Measurements from ENCODE around the gene PHF13.

Gene PHF13

GRCh38 chr1:6666696-6667095, 53.2 kb downstream of the PHF13 start:
- no peak for DNase-seq (ENCODE audit: low spot score)

- DNase-seq (ENCODE audit: low spot score) = no peak
Measured at GRCh38 chr1:6667139-6667538, 53.6 kb downstream of the PHF13 start.

- DNase-seq (ENCODE audit: low spot score) = no peak
Measured at GRCh38 chr1:6668503-6668902, 55.0 kb downstream of the PHF13 start.

DNA sequence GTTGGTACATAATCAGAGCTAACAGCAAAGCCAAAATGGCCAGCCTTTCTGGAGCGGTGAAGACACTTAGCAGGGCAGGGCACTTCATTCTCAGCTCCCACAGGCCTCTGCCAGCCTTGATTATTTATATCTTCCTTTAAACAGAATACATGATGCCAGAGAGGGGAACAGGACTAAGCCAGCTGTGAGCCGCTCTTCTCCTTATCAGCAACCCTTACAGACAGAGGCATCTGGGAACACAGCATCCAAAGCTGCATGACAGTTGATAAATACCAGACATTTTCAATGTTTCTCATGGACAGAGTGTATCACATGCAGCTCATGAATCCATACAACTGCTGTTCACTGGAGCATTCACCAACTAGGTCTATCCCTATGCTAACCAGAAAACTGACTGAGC, 59.0 kb downstream of the PHF13 start:
- no peak for DNase-seq (ENCODE audit: low spot score)

Data from D341Med (cell line).